GM23338 (cell line): Measurements from ENCODE around the gene OR6A2. TPM values are rescaled to one million over a fixed set of nuclear protein-coding genes. Genes with fewer than 3 reads are reported as not detected.

ENCODE experiments used
- ATAC-seq: fragments of 200-7000 bp; cut with Tn5 transposase; 3 replicates; pipeline ENCODE4 v1.9.1; 2020
- DNase-seq: peaks from one replicate; pipeline ENCODE4 v3.0.0-alpha.2; 2015; ENCODE audit warnings: low spot score
- H2AFZ ChIP-seq: fragments of 200-600 bp; sonication (generic); 2 replicates; pipeline ENCODE4 v1.8.0; 2016; ENCODE audit warnings: antibody characterized with exemption, mild to moderate bottlenecking, moderate library complexity
- H3F3A ChIP-seq: fragments of 200-600 bp; sonication (generic); replicated peaks from 2 replicates; pipeline ENCODE4 v1.8.0; 2017; ENCODE audit warnings: antibody characterized with exemption, mixed run types, low read depth
- H3K27ac ChIP-seq: fragments of 200-600 bp; sonication (generic); 2 replicates; pipeline ENCODE4 v1.6.1; 2016; ENCODE audit warnings: low read depth
- H3K27me3 ChIP-seq: fragments of 200-600 bp; sonication (generic); 2 replicates; pipeline ENCODE4 v1.8.0; 2016; ENCODE audit warnings: mild to moderate bottlenecking, mixed run types, moderate library complexity; ENCODE audit not compliant: insufficient read depth
- H3K36me3 ChIP-seq: fragments of 200-600 bp; sonication (generic); 2 replicates; pipeline ENCODE4 v1.8.0; 2016; ENCODE audit warnings: mild to moderate bottlenecking; ENCODE audit not compliant: insufficient read depth
- H3K4me1 ChIP-seq: fragments of 200-600 bp; sonication (generic); 2 replicates; pipeline ENCODE4 v1.8.0; 2016; ENCODE audit warnings: mild to moderate bottlenecking, moderate library complexity; ENCODE audit not compliant: insufficient read depth
- H3K4me2 ChIP-seq: fragments of 200-600 bp; sonication (generic); 2 replicates; pipeline ENCODE4 v1.7.1; 2017; ENCODE audit warnings: mixed run types
- H3K4me3 ChIP-seq: fragments of 200-600 bp; sonication (generic); 2 replicates; pipeline ENCODE4 v1.6.1; 2016; ENCODE audit warnings: mixed run types
- H3K79me2 ChIP-seq: fragments of 200-600 bp; sonication (generic); replicated peaks from 2 replicates; pipeline ENCODE4 v1.8.0; 2017; ENCODE audit warnings: mild to moderate bottlenecking; ENCODE audit not compliant: insufficient read depth
- H3K9me2 ChIP-seq: fragments of 200-600 bp; sonication (generic); 2 replicates; pipeline ENCODE4 v1.8.0; 2017; ENCODE audit not compliant: insufficient read depth
- H4K20me1 ChIP-seq: fragments of 200-600 bp; sonication (generic); replicated peaks from 2 replicates; pipeline ENCODE4 v1.8.0; 2017; ENCODE audit warnings: mild to moderate bottlenecking; ENCODE audit not compliant: insufficient read depth
- H3K27ac Mint-ChIP-seq: 2 replicates; pipeline ENCODE4 v1.8.0; 2020; ENCODE audit warnings: inconsistent platforms, mild to moderate bottlenecking, moderate library complexity, mixed read lengths
- H3K27me3 Mint-ChIP-seq: 3 replicates; pipeline ENCODE4 v1.8.0; 2022; ENCODE audit warnings: low read depth, mild to moderate bottlenecking, moderate library complexity, mixed read lengths, inconsistent platforms; ENCODE audit not compliant: insufficient read depth, poor library complexity
- H3K36me3 Mint-ChIP-seq: 3 replicates; pipeline ENCODE4 v1.8.0; 2021; ENCODE audit warnings: low read depth, mild to moderate bottlenecking, inconsistent platforms, moderate library complexity, mixed read lengths
- H3K4me1 Mint-ChIP-seq: 3 replicates; pipeline ENCODE4 v1.8.0; 2020; ENCODE audit warnings: mild to moderate bottlenecking, inconsistent platforms, mixed read lengths
- H3K4me3 Mint-ChIP-seq: 3 replicates; pipeline ENCODE4 v1.8.0; 2021; ENCODE audit warnings: moderate library complexity, mild to moderate bottlenecking, inconsistent platforms, mixed read lengths
- H3K9me3 Mint-ChIP-seq: 3 replicates; pipeline ENCODE4 v1.8.0; 2020; ENCODE audit warnings: moderate library complexity, mild to moderate bottlenecking, inconsistent platforms, mixed read lengths
- CREB1 ChIP-seq: fragments of 250-450 bp; sonication (Bioruptor Pico); IDR thresholded peaks from 2 replicates; pipeline ENCODE4 v1.5.0; 2020; ENCODE audit warnings: low read depth, mild to moderate bottlenecking, moderate library complexity
- EZH2 ChIP-seq: fragments of 200-600 bp; sonication (generic); IDR thresholded peaks from one replicate; pipeline ENCODE4 v1.8.0; 2017; ENCODE audit warnings: antibody characterized with exemption, mild to moderate bottlenecking, low read depth; ENCODE audit not compliant: unreplicated experiment
- JUNB ChIP-seq: IDR thresholded peaks from one replicate; pipeline ENCODE4 v1.6.1; 2016; ENCODE audit warnings: antibody characterized with exemption; ENCODE audit not compliant: unreplicated experiment
- polyA plus RNA-seq: library from polyadenylated mRNA; unstranded; fragments of >200 nt; fragmentation: Nextera tagmentation; extraction: Ambion mirVana; gene quantifications from 2 replicates; pipeline ENCODE4 v1.2.1, GENCODE V29; 2016
- total RNA-seq: library from RNA; depleted of rRNA; stranded (reverse); fragments of >200 nt; shearing (Covaris generic); gene quantifications from 2 replicates; pipeline ENCODE4 v1.2.3, GENCODE V29; 2014
- TF ChIP-seq, protein P1 (sequence below): fragments of 250-450 bp; sonication (Bioruptor Pico); IDR thresholded peaks from 2 replicates; pipeline ENCODE4 v1.5.0; 2020; ENCODE audit warnings: mild to moderate bottlenecking, moderate library complexity
- TF ChIP-seq, protein P2 (sequence below), 2 experiments: fragments of 200-600 bp in 1 of 2; sonication (generic) in 1 of 2; conservative IDR thresholded peaks; 2 replicates each; pipeline versions ENCODE4 v1.5.1 to v1.6.1; 2016 to 2017; ENCODE audit warnings: antibody characterized with exemption in 2 of 2, low read depth in 2 of 2, mild to moderate bottlenecking in 2 of 2, moderate library complexity in 1 of 2
- TF ChIP-seq, protein P3 (sequence below): IDR thresholded peaks from 2 replicates; pipeline ENCODE4 v1.6.1; 2016; ENCODE audit warnings: antibody characterized with exemption

Gene OR6A2
- total and polyA plus RNA-seq, 2 experiments from 2014 or later = 0.06 to 0.97 TPM

DNA sequence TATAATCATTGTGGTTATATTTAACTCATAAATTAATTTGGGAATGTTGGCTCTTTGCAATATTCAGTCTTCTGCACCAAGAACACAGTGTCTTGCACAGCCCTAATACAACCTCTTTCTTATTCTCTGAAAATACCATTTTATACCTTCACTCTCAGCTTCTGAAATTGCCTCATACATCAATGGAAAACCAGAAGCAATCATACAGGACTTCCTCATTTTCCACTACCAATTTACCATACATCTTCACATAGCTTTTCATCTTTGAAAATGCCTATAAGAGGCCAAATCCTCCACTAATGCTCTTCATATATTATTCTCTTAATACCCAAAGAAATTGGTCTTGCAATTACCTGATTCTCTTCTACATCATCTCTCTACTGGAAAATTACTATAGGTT lies 21.0 kb downstream of the OR6A2 start (continued):
- TF ChIP-seq, protein P1, sequence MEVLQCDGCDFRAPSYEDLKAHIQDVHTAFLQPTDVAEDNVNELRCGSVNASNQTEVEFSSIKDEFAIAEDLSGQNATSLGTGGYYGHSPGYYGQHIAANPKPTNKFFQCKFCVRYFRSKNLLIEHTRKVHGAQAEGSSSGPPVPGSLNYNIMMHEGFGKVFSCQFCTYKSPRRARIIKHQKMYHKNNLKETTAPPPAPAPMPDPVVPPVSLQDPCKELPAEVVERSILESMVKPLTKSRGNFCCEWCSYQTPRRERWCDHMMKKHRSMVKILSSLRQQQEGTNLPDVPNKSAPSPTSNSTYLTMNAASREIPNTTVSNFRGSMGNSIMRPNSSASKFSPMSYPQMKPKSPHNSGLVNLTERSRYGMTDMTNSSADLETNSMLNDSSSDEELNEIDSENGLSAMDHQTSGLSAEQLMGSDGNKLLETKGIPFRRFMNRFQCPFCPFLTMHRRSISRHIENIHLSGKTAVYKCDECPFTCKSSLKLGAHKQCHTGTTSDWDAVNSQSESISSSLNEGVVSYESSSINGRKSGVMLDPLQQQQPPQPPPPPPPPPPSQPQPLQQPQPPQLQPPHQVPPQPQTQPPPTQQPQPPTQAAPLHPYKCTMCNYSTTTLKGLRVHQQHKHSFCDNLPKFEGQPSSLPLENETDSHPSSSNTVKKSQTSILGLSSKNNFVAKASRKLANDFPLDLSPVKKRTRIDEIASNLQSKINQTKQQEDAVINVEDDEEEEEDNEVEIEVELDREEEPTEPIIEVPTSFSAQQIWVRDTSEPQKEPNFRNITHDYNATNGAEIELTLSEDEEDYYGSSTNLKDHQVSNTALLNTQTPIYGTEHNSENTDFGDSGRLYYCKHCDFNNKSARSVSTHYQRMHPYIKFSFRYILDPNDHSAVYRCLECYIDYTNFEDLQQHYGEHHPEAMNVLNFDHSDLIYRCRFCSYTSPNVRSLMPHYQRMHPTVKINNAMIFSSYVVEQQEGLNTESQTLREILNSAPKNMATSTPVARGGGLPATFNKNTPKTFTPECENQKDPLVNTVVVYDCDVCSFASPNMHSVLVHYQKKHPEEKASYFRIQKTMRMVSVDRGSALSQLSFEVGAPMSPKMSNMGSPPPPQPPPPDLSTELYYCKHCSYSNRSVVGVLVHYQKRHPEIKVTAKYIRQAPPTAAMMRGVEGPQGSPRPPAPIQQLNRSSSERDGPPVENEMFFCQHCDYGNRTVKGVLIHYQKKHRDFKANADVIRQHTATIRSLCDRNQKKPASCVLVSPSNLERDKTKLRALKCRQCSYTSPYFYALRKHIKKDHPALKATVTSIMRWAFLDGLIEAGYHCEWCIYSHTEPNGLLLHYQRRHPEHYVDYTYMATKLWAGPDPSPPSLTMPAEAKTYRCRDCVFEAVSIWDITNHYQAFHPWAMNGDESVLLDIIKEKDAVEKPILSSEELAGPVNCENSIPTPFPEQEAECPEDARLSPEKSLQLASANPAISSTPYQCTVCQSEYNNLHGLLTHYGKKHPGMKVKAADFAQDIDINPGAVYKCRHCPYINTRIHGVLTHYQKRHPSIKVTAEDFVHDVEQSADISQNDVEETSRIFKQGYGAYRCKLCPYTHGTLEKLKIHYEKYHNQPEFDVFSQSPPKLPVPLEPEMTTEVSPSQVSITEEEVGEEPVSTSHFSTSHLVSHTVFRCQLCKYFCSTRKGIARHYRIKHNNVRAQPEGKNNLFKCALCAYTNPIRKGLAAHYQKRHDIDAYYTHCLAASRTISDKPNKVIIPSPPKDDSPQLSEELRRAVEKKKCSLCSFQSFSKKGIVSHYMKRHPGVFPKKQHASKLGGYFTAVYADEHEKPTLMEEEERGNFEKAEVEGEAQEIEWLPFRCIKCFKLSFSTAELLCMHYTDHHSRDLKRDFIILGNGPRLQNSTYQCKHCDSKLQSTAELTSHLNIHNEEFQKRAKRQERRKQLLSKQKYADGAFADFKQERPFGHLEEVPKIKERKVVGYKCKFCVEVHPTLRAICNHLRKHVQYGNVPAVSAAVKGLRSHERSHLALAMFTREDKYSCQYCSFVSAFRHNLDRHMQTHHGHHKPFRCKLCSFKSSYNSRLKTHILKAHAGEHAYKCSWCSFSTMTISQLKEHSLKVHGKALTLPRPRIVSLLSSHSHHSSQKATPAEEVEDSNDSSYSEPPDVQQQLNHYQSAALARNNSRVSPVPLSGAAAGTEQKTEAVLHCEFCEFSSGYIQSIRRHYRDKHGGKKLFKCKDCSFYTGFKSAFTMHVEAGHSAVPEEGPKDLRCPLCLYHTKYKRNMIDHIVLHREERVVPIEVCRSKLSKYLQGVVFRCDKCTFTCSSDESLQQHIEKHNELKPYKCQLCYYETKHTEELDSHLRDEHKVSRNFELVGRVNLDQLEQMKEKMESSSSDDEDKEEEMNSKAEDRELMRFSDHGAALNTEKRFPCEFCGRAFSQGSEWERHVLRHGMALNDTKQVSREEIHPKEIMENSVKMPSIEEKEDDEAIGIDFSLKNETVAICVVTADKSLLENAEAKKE (CRISPR knock-in tag) = no peak

DNA sequence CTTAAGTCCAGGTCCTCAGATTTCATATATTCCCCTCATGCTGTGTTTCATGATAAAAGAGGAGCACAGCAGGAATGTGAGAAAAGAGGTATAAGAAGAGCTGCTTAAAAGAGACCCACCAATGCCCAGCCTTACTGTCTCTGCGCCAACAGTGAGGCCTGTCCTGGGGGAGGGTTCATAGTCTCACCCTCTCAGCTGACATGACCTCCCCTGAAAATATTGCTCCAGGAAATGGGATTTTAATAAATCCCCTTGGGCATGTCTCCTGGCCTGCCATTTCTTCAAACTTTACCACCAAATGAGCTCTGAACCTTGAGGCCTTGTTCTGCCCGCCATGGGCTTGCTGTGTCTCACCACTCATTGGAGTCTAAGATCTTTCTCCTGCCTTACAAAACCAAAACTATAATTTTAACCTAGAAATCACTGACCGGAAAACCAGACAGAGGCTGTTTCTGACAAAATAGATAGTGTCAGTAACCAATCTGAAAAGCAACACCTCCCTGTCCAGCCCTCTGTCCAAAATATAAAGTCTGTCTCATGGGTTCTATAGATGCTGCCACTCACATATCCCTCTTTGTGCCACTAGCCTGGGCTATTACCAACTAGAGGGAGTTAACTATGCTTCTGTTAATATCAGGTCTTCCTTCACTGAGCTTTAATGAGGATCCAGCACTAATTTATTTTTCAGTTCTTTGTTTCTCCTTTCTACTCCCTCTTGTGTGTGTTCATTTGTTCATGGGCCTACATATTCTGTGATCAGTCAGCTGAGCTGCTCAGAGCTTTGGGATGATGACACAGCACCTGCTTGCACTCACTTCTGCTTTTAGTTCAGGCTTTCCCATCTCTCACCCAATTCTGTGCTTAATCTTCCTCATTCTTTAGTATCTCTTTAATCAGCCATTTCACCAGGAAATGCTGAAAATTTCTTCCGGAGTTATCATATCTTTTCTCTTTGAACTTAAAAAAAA lies 27.3 kb downstream of the OR6A2 start, which contains the start of gene OR2AG2:
OR2AG2 (minus strand) TSS at position 51 of the 968 bp plus-strand sequence. CDS start 3,019 bp downstream, outside the sequence.
- no peaks in the 10 kb centered on the region for H3K4me1 Mint-ChIP-seq
- peaks cover 2% of the 10 kb centered on the region for H3K27me3 Mint-ChIP-seq
- no peaks in the 10 kb centered on the region for H3K27me3 ChIP-seq
- no peaks in the 10 kb centered on the region for H3K36me3 ChIP-seq
- no peaks in the 10 kb centered on the region for H3K36me3 Mint-ChIP-seq
- ATAC-seq = no peak
- H3K4me3 Mint-ChIP-seq = no peak within 1 kb of the TSS
- H2AFZ ChIP-seq = no peak within 1 kb of the TSS
- H3K4me3 ChIP-seq = no peak within 1 kb of the TSS
- H3K27ac Mint-ChIP-seq = no peak within 1 kb of the TSS
- H3K27ac ChIP-seq = no peak within 1 kb of the TSS
- H3K9me2 ChIP-seq = 0 out of 2 replicates have a peak, but pooled peaks cover 2% of the 10 kb centered on the region
- no peak within 1 kb of the TSS for H3K4me2 ChIP-seq
- H3K4me1 ChIP-seq = no peaks in the 10 kb centered on the region
- H3F3A ChIP-seq = no peaks in the 10 kb centered on the region
- no peaks in the 10 kb centered on the region for H3K9me3 Mint-ChIP-seq
- H4K20me1 ChIP-seq = no peaks in the 10 kb centered on the region
- DNase-seq = no peak
- H3K79me2 ChIP-seq = no peaks in the 10 kb centered on the region
- TF ChIP-seq JUNB (no peak), CREB1 (CRISPR knock-in tag) (no peak), EZH2 (no peak)
- TF ChIP-seq, protein P2, sequence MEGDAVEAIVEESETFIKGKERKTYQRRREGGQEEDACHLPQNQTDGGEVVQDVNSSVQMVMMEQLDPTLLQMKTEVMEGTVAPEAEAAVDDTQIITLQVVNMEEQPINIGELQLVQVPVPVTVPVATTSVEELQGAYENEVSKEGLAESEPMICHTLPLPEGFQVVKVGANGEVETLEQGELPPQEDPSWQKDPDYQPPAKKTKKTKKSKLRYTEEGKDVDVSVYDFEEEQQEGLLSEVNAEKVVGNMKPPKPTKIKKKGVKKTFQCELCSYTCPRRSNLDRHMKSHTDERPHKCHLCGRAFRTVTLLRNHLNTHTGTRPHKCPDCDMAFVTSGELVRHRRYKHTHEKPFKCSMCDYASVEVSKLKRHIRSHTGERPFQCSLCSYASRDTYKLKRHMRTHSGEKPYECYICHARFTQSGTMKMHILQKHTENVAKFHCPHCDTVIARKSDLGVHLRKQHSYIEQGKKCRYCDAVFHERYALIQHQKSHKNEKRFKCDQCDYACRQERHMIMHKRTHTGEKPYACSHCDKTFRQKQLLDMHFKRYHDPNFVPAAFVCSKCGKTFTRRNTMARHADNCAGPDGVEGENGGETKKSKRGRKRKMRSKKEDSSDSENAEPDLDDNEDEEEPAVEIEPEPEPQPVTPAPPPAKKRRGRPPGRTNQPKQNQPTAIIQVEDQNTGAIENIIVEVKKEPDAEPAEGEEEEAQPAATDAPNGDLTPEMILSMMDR (conservative IDR thresholded peaks at IDR 0.05; ENCODE audit: low read depth in 2 of 2) = no peak
- TF ChIP-seq, protein P3, sequence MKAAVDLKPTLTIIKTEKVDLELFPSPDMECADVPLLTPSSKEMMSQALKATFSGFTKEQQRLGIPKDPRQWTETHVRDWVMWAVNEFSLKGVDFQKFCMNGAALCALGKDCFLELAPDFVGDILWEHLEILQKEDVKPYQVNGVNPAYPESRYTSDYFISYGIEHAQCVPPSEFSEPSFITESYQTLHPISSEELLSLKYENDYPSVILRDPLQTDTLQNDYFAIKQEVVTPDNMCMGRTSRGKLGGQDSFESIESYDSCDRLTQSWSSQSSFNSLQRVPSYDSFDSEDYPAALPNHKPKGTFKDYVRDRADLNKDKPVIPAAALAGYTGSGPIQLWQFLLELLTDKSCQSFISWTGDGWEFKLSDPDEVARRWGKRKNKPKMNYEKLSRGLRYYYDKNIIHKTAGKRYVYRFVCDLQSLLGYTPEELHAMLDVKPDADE = no peak
